ENCODE measurements around the gene SPRY2.

Gene SPRY2

GRCh38 chr13:80312012-80312704 lies 28.8 kb downstream of the SPRY2 start:
- DNase-seq, result no peak

GRCh38 chr13:80309926-80310325 lies 31.0 kb downstream of the SPRY2 start:
- no peak for DNase-seq

DNA sequence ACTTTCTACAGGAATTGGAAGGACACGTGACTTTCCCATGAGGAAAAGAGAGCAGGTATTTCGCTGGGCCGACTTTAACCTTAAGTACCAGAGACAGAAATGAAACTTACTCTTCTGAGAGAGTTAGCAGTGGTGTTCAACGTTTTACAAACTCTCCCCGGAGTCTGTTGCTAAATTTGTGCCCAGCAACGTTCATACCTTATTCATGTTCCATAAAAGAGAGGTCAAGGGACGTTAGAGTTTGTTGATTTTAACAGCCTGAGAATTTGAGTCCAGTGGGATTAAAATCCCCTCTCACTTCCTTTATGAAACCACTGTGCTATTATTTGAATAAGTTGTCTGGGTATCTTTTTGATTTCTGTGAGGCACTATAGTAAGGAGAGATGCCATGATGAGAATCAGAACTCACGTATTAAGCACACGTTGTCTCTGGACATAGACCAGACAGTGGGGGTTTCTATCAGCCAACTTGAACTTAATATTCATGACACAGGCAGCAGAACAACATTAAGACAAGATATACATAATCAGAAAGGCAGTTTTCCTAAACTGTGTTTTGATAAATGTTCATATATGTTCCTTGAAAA lies 33.4 kb downstream of the SPRY2 start:
- no peak for DNase-seq

- DNase-seq, result no peak
These were observed 34.5 kb downstream of the SPRY2 start for GRCh38 chr13:80306337-80306972.

DNA sequence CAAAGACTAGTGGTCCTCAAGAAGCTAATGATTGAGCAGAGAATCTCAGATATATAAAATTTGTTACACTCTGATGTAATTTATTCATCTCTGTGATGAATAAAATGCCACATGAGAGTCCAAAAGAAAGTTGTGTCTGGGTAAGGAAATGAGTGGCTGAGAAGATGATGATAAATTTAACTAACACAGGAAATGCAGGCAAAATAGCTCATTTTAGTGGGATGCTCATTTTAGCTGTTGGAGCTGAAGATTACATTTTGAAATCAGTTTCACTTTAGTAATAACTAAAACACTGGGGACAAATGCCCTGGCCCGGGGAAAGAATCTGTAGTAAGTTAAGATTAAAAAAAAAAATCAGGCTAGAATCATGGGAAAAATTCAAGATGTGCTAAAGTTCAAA lies 35.2 kb downstream of the SPRY2 start:
- DNase-seq, result no peak

GRCh38 chr13:80303225-80303811 lies 37.6 kb downstream of the SPRY2 start:
- no peak for DNase-seq

- no peak for DNase-seq
These were observed 41.9 kb downstream of the SPRY2 start for GRCh38 chr13:80299046-80299445.

- no peak for DNase-seq
These were observed 43.4 kb downstream of the SPRY2 start for GRCh38 chr13:80297503-80297902.

DNA sequence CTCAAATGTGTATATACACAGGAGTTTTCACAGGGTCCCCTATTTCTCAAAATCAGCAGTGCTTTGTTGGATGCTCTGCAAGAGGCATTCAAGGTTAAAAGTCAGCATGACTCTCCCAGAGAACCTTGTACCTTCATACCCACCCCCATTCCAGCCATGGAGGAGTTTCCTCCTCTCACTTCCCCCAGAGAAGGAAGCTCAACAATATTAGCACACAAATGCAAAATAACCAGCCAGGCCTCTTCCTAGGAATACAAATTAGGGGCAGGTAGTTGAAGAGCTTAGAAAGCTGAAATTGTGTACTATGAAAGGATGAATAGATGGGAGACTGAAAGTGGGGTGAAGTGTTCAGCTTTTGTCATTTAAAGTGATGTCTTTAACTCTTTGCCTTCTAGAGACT lies 43.8 kb downstream of the SPRY2 start:
- DNase-seq, result no peak

DNA sequence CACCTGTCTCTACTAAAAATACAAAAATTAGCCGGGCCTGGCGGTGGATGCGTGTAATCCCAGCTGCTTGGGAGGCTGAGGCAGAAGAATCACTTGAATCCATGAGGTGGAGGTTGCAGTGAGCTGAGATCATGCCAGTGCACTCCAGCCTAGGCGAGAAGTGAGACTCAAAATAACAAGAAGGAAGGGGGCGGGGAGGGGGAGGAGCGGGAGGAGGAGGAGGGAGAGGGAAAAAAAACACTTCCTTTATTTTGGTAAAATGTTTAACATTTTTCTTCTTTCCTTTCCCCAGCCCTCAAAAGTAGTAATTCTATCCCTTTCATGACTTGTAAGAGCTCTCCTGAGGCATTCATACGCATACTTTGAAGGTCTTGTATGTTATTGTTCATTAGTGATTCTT lies 44.3 kb downstream of the SPRY2 start:
- DNase-seq, result no peak

GRCh38 chr13:80290591-80290990 lies 50.3 kb downstream of the SPRY2 start:
- DNase-seq, result no peak
